ENCODE results near the gene CHST7. TPM values are rescaled to one million over a fixed set of nuclear protein-coding genes. Genes with fewer than 3 reads are reported as not detected.
A peak's percentile ranks its signal among the peaks of the same experiment; 100 is the strongest.

Gene CHST7
- total RNA-seq, 1 experiment from 2014 or later = 17.1 TPM

GRCh38 chrX:46627062-46627461, 53.5 kb downstream of the CHST7 start:
- no peak for DNase-seq
- H4K8ac ChIP-seq (replicated peaks; ENCODE audit: insufficient read length, low read depth, low read length) = no peak overlapping the region
- H2BK20ac ChIP-seq (ENCODE audit: low read depth, low read length, poor library complexity, severe bottlenecking) = no peak overlapping the region
- no peak overlapping the region for H3K14ac ChIP-seq (ENCODE audit: insufficient read depth, low read length)
- H4K91ac ChIP-seq (ENCODE audit: insufficient read length, low read depth, low read length) = no peak overlapping the region
- no peak overlapping the region for H4K5ac ChIP-seq (ENCODE audit: insufficient read length, low read depth, low read length)
- peaks cover 31% of the 10 kb centered on the region for H3K9me3 ChIP-seq (ENCODE audit: control insufficient read depth, low read depth, low read length)
- peaks cover 19 to 25% of the 10 kb centered on the region in 2 experiments for H3K4me1 Mint-ChIP-seq
- no peak overlapping the region for H2BK5ac ChIP-seq (ENCODE audit: insufficient read length, low read length)
- no peak overlapping the region for H3K4me3 Mint-ChIP-seq
- H3K4me2 ChIP-seq (ENCODE audit: insufficient read depth, insufficient read length, low read length) = no peak overlapping the region
- WGBS (ENCODE audit: extremely low coverage, insufficient read length, low lambda C conversion rate) = no CpG with 5 or more reads among the region's 4 CpGs
- no peak overlapping the region for H3T11ph ChIP-seq (ENCODE audit: low read length)
- H3K27ac Mint-ChIP-seq = peak overlapping the region in 2 of 3 experiments; percentile 16 to 36; a peak in 1 of 7 replicates
- TF ChIP-seq CTCF (conservative IDR thresholded peaks at IDR 0.05) = no peak
- H3K36me3 Mint-ChIP-seq (ENCODE audit: insufficient read depth in 1 of 3, low read depth in 3 of 3) = peaks cover 9 to 40% (median 29%) of the 10 kb centered on the region in 3 experiments; a peak in 6 of 7 replicates
- no peaks in the 10 kb centered on the region; the same call in 1 of the 2 replicates for H3K27me3 ChIP-seq (ENCODE audit: insufficient read depth, low read length)
- H3K23ac ChIP-seq (ENCODE audit: insufficient read length, low read depth, low read length) = no peak overlapping the region
- H3K4ac ChIP-seq (ENCODE audit: low read depth, low read length) = no peak overlapping the region
- H4K20me1 ChIP-seq (ENCODE audit: control insufficient read depth, insufficient read depth, insufficient read length) = no peaks in the 10 kb centered on the region
- no peak overlapping the region for H3K27ac ChIP-seq (ENCODE audit: insufficient read length, low read depth, low read length)
- peaks cover 68 to 72% of the 10 kb centered on the region in 2 experiments for H3K9me3 Mint-ChIP-seq
- peaks cover 4% of the 10 kb centered on the region; the same call in 1 of the 2 replicates for H3K4me1 ChIP-seq (ENCODE audit: insufficient read depth, low read length)
- H3K56ac ChIP-seq (ENCODE audit: insufficient read length, low read depth, low read length) = no peak overlapping the region
- no peaks in the 10 kb centered on the region for H3K79me1 ChIP-seq (ENCODE audit: insufficient read depth, low read depth, low read length, poor library complexity, severe bottlenecking)
- no peaks in the 10 kb centered on the region for H3K23me2 ChIP-seq (ENCODE audit: insufficient read length, low read depth, low read length, poor library complexity, severe bottlenecking)
- no peak overlapping the region for H2BK15ac ChIP-seq (ENCODE audit: low read depth, low read length)
- H3K79me2 ChIP-seq (ENCODE audit: insufficient read depth, low read length) = no peaks in the 10 kb centered on the region
- no peak overlapping the region for H2AFZ ChIP-seq (ENCODE audit: low read length)
- H3K9ac ChIP-seq (ENCODE audit: extremely low read depth, insufficient read length, low read length) = no peak overlapping the region
- no peak overlapping the region for H3K18ac ChIP-seq (ENCODE audit: insufficient read length, low read depth, low read length)
- H2BK12ac ChIP-seq (ENCODE audit: insufficient read length, low read depth, low read length) = no peak overlapping the region
- H3K27me3 Mint-ChIP-seq (ENCODE audit: low read depth) = no peaks in the 10 kb centered on the region; the same call in 1 of the 2 replicates
- H2BK120ac ChIP-seq (ENCODE audit: low read depth, low read length, poor library complexity, severe bottlenecking) = no peak overlapping the region
- H2AK5ac ChIP-seq (ENCODE audit: insufficient read length, low read length) = no peak overlapping the region

All from H9 (cell line).